ENCODE results near the gene EGR2. TPM values are rescaled to one million over a fixed set of nuclear protein-coding genes. Genes with fewer than 3 reads are reported as not detected.

The EGR2 gene
- total RNA-seq, 1 experiment from 2014 or later, result 2.3 TPM

DNA sequence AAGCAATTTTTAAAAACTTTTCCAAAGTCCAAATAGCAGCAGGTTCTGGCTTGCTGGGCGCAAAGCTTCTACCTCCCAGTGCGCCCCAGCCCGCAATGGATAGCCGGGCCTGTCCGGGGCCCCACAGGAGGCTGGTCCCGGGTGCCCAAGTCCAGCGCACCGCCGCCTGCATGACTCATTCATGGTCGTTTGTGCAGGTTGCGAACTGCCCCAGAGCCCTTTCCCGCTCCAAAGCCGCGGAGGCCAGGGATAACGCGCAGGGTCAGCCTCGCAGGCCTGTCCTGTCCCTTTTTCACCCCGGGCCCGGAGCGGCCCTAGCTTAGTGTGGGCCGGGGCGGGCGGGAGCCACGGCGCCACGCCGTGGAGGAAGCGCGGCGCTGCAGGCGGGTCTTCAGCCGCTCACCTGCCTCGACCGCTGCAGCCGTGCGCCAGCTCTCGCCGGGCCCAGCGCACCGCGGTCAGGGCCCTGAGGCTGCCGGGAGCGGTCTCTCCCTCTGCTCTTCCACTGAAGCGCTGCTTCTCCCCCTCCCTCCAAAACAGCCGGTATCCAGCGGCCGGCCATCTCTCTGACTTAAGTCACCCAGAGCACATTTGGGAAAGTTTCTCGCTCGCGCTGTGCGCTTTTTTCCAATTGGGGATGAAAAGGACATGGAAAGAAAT, 1.7 kb upstream of the EGR2 start:
- ChIA-PET POLR2A (interaction anchor here (0.6 to 2.3 kb wide), 5 partner anchors 13 to 900 kb away, joined by 3 to 9 read pairs (median 5); partner anchors contain the start of gene ADO), RAD21 (ENCODE audit: low non-redundant PET in 1 of 2, low total read pairs in 2 of 2, uncharacterized antibody in 2 of 2, unreplicated experiment in 2 of 2) (interaction anchor here (0.5 to 1.5 kb wide), 7 partner anchors 207 to 349 kb away, joined by 3 to 8 read pairs (median 4); no protein-coding TSS in a partner anchor), CTCF (interaction anchor here (0.6 to 3.9 kb wide), 19 partner anchors 10 to 1687 kb away, joined by 3 to 71 read pairs (median 3); partner anchors contain the start of gene ADO)
- Histone ChIP-seq H2AFZ (ENCODE audit: low read depth, low read length, poor library complexity, severe bottlenecking) (peak overlapping the region; percentile 96), H4K20me1 (ENCODE audit: insufficient read depth) (no peaks in the 10 kb centered on the region), H3K4me3 (replicated peaks in 1 of 2; ENCODE audit: low read depth in 1 of 2, low read length in 2 of 2) (peak overlapping the region; percentile 59 to 62), H3K79me2 (ENCODE audit: insufficient read depth, low read length) (no peaks in the 10 kb centered on the region), H3K27ac (ENCODE audit: low read depth, low read length) (no peak overlapping the region; the same call in 1 of the 2 replicates), H3K27me3 (ENCODE audit: insufficient read depth, low read length) (no peaks in the 10 kb centered on the region), H3K9ac (ENCODE audit: low read length) (peak overlapping the region; percentile 56), H3K9me3 (ENCODE audit: control insufficient read depth in 1 of 2, insufficient read depth in 1 of 2, low read depth in 1 of 2, low read length in 2 of 2) (no peaks in the 10 kb centered on the region), H3K36me3 (ENCODE audit: control insufficient read depth in 1 of 2, insufficient read depth in 2 of 2, low read length in 2 of 2) (no peaks in the 10 kb centered on the region), H3K4me2 (ENCODE audit: low read length) (peak overlapping the region; percentile 94), H3K9me2 (ENCODE audit: insufficient read depth) (no peaks in the 10 kb centered on the region), H3K4me1 (ENCODE audit: control insufficient read depth in 1 of 2, insufficient read depth in 2 of 2, low read length in 2 of 2) (peaks cover 9 to 34% of the 10 kb centered on the region in 2 experiments)
- intact Hi-C loops (cut with micrococcal nuclease), result loop anchor here (1.0 to 5.0 kb wide), 7 partner anchors 208 to 894 kb away; partner anchors contain the start of gene NRBF2
- no TSS peak for BruUV-seq (replicated peaks)
- ATAC-seq, result peak; percentile 74
- DNase-seq (ENCODE audit: low read depth, low spot score), result peak; percentile 56
- TF ChIP-seq REST (IDR thresholded peaks at IDR 0.05; ENCODE audit: low read depth), result no peak
- no peak for TF ChIP-seq ATF3 (IDR thresholded peaks at IDR 0.05)
- peak; percentile 79 for TF ChIP-seq RAD21 (IDR thresholded peaks at IDR 0.05; ENCODE audit: low read depth)
- TF ChIP-seq POLR2AphosphoS5 (IDR thresholded peaks at IDR 0.05; ENCODE audit: low read depth, low read length), result 0 out of 2 replicates have a peak, but pooled peaks have one; percentile 28
- TF ChIP-seq EZH2phosphoT487 (IDR thresholded peaks at IDR 0.05; ENCODE audit: borderline replicate concordance), result no peak
- no peak for TF ChIP-seq EGR1 (IDR thresholded peaks at IDR 0.05; ENCODE audit: low read depth)
- peak; percentile 49; the same call in 1 of the 2 replicates for TF ChIP-seq ZFX (IDR thresholded peaks at IDR 0.05)
- TF ChIP-seq ZNF274 (IDR thresholded peaks at IDR 0.05; ENCODE audit: low read depth, low read length), result no peak
- TF ChIP-seq TCF7L2 (IDR thresholded peaks at IDR 0.05; ENCODE audit: borderline replicate concordance, extremely low read depth, insufficient read depth, insufficient read length), result no peak
- no peak for TF ChIP-seq CEBPB (IDR thresholded peaks at IDR 0.05; ENCODE audit: low read depth)
- TF ChIP-seq CBX3 (IDR thresholded peaks at IDR 0.05; ENCODE audit: low read depth), result no peak
- no peak for TF ChIP-seq FOSL1 (IDR thresholded peaks at IDR 0.05; ENCODE audit: low read depth)
- TF ChIP-seq YY1 (IDR thresholded peaks at IDR 0.05; ENCODE audit: extremely low read depth, insufficient replicate concordance, low read depth, low read length), result no peak
- no peak for TF ChIP-seq EZH2 (IDR thresholded peaks at IDR 0.05)
- TF ChIP-seq, protein P1, sequence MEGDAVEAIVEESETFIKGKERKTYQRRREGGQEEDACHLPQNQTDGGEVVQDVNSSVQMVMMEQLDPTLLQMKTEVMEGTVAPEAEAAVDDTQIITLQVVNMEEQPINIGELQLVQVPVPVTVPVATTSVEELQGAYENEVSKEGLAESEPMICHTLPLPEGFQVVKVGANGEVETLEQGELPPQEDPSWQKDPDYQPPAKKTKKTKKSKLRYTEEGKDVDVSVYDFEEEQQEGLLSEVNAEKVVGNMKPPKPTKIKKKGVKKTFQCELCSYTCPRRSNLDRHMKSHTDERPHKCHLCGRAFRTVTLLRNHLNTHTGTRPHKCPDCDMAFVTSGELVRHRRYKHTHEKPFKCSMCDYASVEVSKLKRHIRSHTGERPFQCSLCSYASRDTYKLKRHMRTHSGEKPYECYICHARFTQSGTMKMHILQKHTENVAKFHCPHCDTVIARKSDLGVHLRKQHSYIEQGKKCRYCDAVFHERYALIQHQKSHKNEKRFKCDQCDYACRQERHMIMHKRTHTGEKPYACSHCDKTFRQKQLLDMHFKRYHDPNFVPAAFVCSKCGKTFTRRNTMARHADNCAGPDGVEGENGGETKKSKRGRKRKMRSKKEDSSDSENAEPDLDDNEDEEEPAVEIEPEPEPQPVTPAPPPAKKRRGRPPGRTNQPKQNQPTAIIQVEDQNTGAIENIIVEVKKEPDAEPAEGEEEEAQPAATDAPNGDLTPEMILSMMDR (IDR thresholded peaks at IDR 0.05 in 2 of 3, conservative IDR thresholded peaks at IDR 0.05 in 1 of 3; ENCODE audit: borderline replicate concordance in 1 of 3, insufficient read depth in 1 of 3, low read depth in 2 of 3, low read length in 2 of 3), result peak; percentile 63 to 80 (median 68)
- no peak for TF ChIP-seq ELF1 (IDR thresholded peaks at IDR 0.05; ENCODE audit: borderline replicate concordance, low read depth)
- TF ChIP-seq, protein P2, sequence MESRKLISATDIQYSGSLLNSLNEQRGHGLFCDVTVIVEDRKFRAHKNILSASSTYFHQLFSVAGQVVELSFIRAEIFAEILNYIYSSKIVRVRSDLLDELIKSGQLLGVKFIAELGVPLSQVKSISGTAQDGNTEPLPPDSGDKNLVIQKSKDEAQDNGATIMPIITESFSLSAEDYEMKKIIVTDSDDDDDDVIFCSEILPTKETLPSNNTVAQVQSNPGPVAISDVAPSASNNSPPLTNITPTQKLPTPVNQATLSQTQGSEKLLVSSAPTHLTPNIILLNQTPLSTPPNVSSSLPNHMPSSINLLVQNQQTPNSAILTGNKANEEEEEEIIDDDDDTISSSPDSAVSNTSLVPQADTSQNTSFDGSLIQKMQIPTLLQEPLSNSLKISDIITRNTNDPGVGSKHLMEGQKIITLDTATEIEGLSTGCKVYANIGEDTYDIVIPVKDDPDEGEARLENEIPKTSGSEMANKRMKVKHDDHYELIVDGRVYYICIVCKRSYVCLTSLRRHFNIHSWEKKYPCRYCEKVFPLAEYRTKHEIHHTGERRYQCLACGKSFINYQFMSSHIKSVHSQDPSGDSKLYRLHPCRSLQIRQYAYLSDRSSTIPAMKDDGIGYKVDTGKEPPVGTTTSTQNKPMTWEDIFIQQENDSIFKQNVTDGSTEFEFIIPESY (IDR thresholded peaks at IDR 0.05; ENCODE audit: extremely low read depth, insufficient replicate concordance, low read length), result no peak

All from HCT116 (cell line).